NT2/D1 (cell line): ENCODE results near the gene CMC1.

Experiments used
- DNase-seq: peaks from one replicate; pipeline ENCODE4 v3.0.0-alpha.2; 2011; ENCODE audit warnings: low read depth, low spot score
- H3K27me3 ChIP-seq: 2 replicates; pipeline ENCODE4 v1.6.0; 2011; ENCODE audit warnings: mild to moderate bottlenecking; ENCODE audit not compliant: insufficient read length, insufficient read depth
- H3K36me3 ChIP-seq: 2 replicates; pipeline ENCODE4 v1.6.1; 2011; ENCODE audit warnings: mild to moderate bottlenecking, low read length, mixed read lengths; ENCODE audit not compliant: insufficient read depth, insufficient read length
- H3K4me1 ChIP-seq: 2 replicates; pipeline ENCODE4 v1.5.1; 2011; ENCODE audit not compliant: insufficient read depth, insufficient read length
- H3K4me3 ChIP-seq: 2 replicates; pipeline ENCODE4 v1.5.1; 2011; ENCODE audit warnings: low read depth; ENCODE audit not compliant: insufficient read length
- H3K9ac ChIP-seq: 2 replicates; pipeline ENCODE4 v1.6.0; 2011; ENCODE audit warnings: low read depth; ENCODE audit not compliant: insufficient read length
- H3K9me3 ChIP-seq: 2 replicates; pipeline ENCODE4 v1.5.1; 2011; ENCODE audit warnings: mild to moderate bottlenecking, low read length; ENCODE audit not compliant: insufficient read depth
- SUZ12 ChIP-seq: IDR thresholded peaks from 2 replicates; pipeline ENCODE4 v1.6.1; 2011; ENCODE audit not compliant: insufficient read length, insufficient read depth; ENCODE audit errors: extremely low read depth
- YY1 ChIP-seq: IDR thresholded peaks from 2 replicates; pipeline ENCODE4 v1.6.1; 2011; ENCODE audit not compliant: insufficient read length, insufficient read depth
- ZNF274 ChIP-seq: IDR thresholded peaks from 2 replicates; pipeline ENCODE4 v1.6.1; 2011; ENCODE audit warnings: mild to moderate bottlenecking, low read depth, low read length

CMC1 gene

GRCh38 chr3:28273837-28274236 is 32.4 kb downstream of the CMC1 start:
- no peak for DNase-seq
- peaks cover 18% of the 10 kb centered on the region; the same call in 1 of the 2 replicates for H3K9me3 ChIP-seq
- TF ChIP-seq SUZ12 (no peak), YY1 (no peak), ZNF274 (no peak)
- H3K4me1 ChIP-seq: no peaks in the 10 kb centered on the region
- H3K9ac ChIP-seq: no peak overlapping the region
- no peak overlapping the region for H3K4me3 ChIP-seq
- H3K36me3 ChIP-seq: peaks cover 8% of the 10 kb centered on the region
- no peaks in the 10 kb centered on the region for H3K27me3 ChIP-seq

- H3K9me3 ChIP-seq: no peaks in the 10 kb centered on the region
- H3K36me3 ChIP-seq: peaks cover 8% of the 10 kb centered on the region
- H3K27me3 ChIP-seq: no peaks in the 10 kb centered on the region
- H3K4me3 ChIP-seq: no peak overlapping the region
- no peak overlapping the region for H3K9ac ChIP-seq
- DNase-seq: no peak
- H3K4me1 ChIP-seq: no peaks in the 10 kb centered on the region
- no peak for TF ChIP-seq SUZ12
- TF ChIP-seq YY1: no peak
- TF ChIP-seq ZNF274: no peak
Observed at GRCh38 chr3:28278918-28279317, 37.5 kb downstream of the CMC1 start.

DNA sequence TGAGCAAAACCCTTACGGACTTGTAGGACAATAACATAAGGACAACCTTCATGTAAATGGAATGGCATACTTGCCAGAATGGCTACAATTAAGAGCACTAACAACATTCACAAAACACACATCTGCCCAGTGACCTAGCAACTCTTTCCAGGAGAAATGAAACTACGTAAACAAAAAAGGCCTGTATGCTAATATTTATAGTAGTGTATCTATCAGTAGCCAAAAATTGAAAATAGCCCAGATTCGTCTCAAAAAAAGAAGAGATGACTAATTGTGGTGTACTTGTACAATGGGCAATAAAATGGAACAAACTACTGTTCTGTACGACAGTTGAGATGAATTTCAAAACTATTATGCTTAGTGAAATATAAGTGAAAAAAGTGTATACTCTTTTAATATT is 38.4 kb downstream of the CMC1 start:
- Histone ChIP-seq H3K9ac (no peak overlapping the region), H3K4me3 (no peak overlapping the region), H3K27me3 (no peaks in the 10 kb centered on the region), H3K36me3 (peaks cover 8% of the 10 kb centered on the region), H3K9me3 (no peaks in the 10 kb centered on the region), H3K4me1 (no peaks in the 10 kb centered on the region)
- TF ChIP-seq ZNF274 (no peak), SUZ12 (no peak), YY1 (no peak)
- DNase-seq: no peak

DNA sequence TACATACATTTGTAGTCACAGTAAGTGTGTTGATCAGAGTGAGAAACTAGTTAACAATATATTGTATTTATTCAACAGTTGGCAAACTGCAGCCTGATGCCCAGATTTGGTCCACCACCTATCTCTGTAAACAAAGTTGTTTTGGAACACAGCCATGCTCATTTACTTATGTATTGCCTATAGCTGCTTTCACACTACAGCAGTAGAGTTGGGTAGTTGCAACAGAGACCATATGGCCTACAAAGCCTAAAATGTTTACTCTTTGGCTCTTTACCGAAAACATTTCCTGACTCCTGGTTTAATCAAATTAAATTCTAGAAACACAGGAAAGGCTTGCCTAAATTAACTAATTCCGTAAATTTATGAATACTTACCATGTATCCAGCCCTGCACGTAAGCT is 39.4 kb downstream of the CMC1 start:
- no peak overlapping the region for H3K9ac ChIP-seq
- H3K9me3 ChIP-seq: no peaks in the 10 kb centered on the region
- H3K27me3 ChIP-seq: no peaks in the 10 kb centered on the region
- H3K36me3 ChIP-seq: peaks cover 3% of the 10 kb centered on the region
- no peaks in the 10 kb centered on the region for H3K4me1 ChIP-seq
- no peak overlapping the region for H3K4me3 ChIP-seq
- DNase-seq: no peak
- no peak for TF ChIP-seq YY1
- no peak for TF ChIP-seq SUZ12
- TF ChIP-seq ZNF274: no peak

DNA sequence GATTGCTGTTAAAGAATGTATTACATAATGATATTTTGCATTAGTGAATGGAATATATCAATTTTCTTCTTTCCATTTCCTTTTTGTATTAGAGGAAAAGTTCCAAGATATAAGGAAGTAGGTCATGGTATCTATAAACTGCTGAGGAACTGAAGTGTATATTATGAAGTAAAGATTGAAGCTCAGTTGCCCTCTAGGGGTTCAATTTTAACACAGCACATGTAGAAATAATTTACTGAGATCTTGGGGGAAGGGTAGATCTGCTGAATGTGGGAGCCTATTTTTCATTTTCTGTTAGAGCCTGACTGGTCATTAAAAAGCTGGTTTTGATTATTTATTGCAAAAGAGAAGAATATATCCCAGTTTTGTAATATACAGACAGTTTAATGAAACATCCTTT is 45.2 kb downstream of the CMC1 start:
- H3K27me3 ChIP-seq: no peaks in the 10 kb centered on the region

DNA sequence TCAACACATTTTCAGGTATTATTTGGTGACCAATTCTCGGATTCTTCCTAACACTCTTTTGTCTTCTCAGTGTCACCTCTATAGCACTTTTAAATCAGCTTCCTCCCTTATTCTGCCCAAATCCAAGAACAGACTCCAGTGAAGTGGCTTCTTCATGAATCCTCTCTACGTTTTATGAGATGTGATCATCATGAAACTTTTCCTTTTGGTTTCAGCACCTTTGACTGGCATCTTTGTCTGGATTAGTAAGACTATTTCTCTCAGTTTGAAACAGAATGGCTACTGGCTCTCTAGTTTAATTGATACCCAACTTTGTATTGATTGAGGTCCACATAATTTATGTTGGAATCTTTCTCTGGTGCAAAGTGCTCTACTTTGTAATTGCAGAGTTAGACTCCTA is 45.6 kb downstream of the CMC1 start:
- DNase-seq: no peak
- Histone ChIP-seq H3K9me3 (peaks cover 6% of the 10 kb centered on the region; the same call in 1 of the 2 replicates), H3K36me3 (no peaks in the 10 kb centered on the region), H3K9ac (no peak overlapping the region), H3K4me3 (no peak overlapping the region), H3K27me3 (no peaks in the 10 kb centered on the region), H3K4me1 (no peaks in the 10 kb centered on the region)
- TF ChIP-seq YY1 (no peak), ZNF274 (no peak), SUZ12 (no peak)

More for the DNA sequence above, 45.2 kb downstream of the CMC1 start:
- H3K36me3 ChIP-seq: no peaks in the 10 kb centered on the region
- H3K4me3 ChIP-seq: no peak overlapping the region
- H3K9ac ChIP-seq: no peak overlapping the region
- TF ChIP-seq SUZ12 (no peak), ZNF274 (no peak), YY1 (no peak)
- H3K4me1 ChIP-seq: no peaks in the 10 kb centered on the region
- H3K9me3 ChIP-seq: peaks cover 6% of the 10 kb centered on the region; the same call in 1 of the 2 replicates
- DNase-seq: no peak

- no peak for DNase-seq
- H3K4me1 ChIP-seq: no peaks in the 10 kb centered on the region
- H3K9me3 ChIP-seq: peaks cover 6% of the 10 kb centered on the region; the same call in 1 of the 2 replicates
- no peak for TF ChIP-seq YY1
- no peak for TF ChIP-seq SUZ12
- TF ChIP-seq ZNF274: no peak
- no peaks in the 10 kb centered on the region for H3K36me3 ChIP-seq
- H3K27me3 ChIP-seq: no peaks in the 10 kb centered on the region
- no peak overlapping the region for H3K4me3 ChIP-seq
- H3K9ac ChIP-seq: no peak overlapping the region
Observed at GRCh38 chr3:28290863-28291300, 49.5 kb downstream of the CMC1 start.

DNA sequence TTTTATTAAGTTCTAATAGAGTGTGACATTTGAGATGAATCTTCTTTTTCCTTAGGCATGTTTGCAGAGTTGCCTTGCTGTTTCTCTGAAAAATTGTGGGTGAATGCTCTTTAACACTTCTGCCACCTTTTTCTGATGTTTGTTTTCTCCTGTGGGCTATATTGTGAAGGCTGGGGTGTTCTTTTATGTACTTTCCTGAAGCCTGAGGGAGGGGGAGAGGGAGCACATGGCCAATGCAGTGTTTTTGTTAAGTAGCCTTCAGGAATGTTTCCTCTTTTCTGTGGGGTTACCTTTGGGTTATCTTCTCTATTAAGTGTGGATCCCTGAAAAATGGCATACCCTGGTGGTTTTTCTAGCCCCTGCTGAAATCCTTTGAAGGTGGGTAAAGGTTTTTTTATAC is 50.2 kb downstream of the CMC1 start:
- Histone ChIP-seq H3K4me1 (no peaks in the 10 kb centered on the region), H3K27me3 (no peaks in the 10 kb centered on the region), H3K9me3 (peaks cover 6% of the 10 kb centered on the region; the same call in 1 of the 2 replicates), H3K9ac (no peak overlapping the region), H3K36me3 (no peaks in the 10 kb centered on the region), H3K4me3 (no peak overlapping the region)
- no peak for TF ChIP-seq YY1
- no peak for TF ChIP-seq SUZ12
- TF ChIP-seq ZNF274: no peak
- no peak for DNase-seq
